GM10266 (cell line): ENCODE data around the gene CTTN.

ENCODE experiments used
- DNase-seq: peaks from one replicate; pipeline ENCODE4 v3.0.0; 2012; ENCODE audit errors: extremely low spot score
- CTCF ChIP-seq: IDR thresholded peaks from 2 replicates; pipeline ENCODE4 v1.5.1; 2012; ENCODE audit warnings: mild to moderate bottlenecking, low read depth; ENCODE audit not compliant: control insufficient read depth, insufficient read depth; ENCODE audit errors: missing control alignments

The CTTN gene

GRCh38 chr11:70434813-70435278 is 36.5 kb downstream of the CTTN start:
- no peak for TF ChIP-seq CTCF
- no peak for DNase-seq

GRCh38 chr11:70435361-70435760 is 37.0 kb downstream of the CTTN start:
- DNase-seq, result no peak
- TF ChIP-seq CTCF, result no peak

- no peak for TF ChIP-seq CTCF
- DNase-seq, result no peak
These were observed 37.6 kb downstream of the CTTN start for GRCh38 chr11:70435765-70436500.

GRCh38 chr11:70436501-70436860 is 38.2 kb downstream of the CTTN start:
- no peak for DNase-seq
- TF ChIP-seq CTCF, result no peak

GRCh38 chr11:70437111-70437784 is 38.9 kb downstream of the CTTN start:
- TF ChIP-seq CTCF, result no peak
- DNase-seq, result no peak

GRCh38 chr11:70440206-70440605 is 41.9 kb downstream of the CTTN start:
- no peak for DNase-seq
- no peak for TF ChIP-seq CTCF

GRCh38 chr11:70443773-70444030 is 45.4 kb downstream of the CTTN start:
- no peak for DNase-seq
- no peak for TF ChIP-seq CTCF
